Activated naive CD4-positive, alpha-beta T cell treated with anti-CD3 and anti-CD28 coated beads, Interleukin-2, amount 50 U/mL, for 24 hours (primary cell): Measurements from ENCODE around the gene ZNF212.

Experiments
- H3K27ac Mint-ChIP-seq: one replicate; pipeline ENCODE4 v1.8.0; 2021; ENCODE audit warnings: mild to moderate bottlenecking, mixed read lengths
- H3K27me3 Mint-ChIP-seq: one replicate; pipeline ENCODE4 v1.8.0; 2021; ENCODE audit warnings: mixed read lengths
- H3K36me3 Mint-ChIP-seq: one replicate; pipeline ENCODE4 v1.8.0; 2021; ENCODE audit warnings: mixed read lengths
- H3K4me1 Mint-ChIP-seq: one replicate; pipeline ENCODE4 v1.8.0; 2021; ENCODE audit warnings: mixed read lengths
- H3K4me3 Mint-ChIP-seq: one replicate; pipeline ENCODE4 v1.8.0; 2021; ENCODE audit warnings: mild to moderate bottlenecking, mixed read lengths
- H3K9me3 Mint-ChIP-seq: one replicate; pipeline ENCODE4 v1.8.0; 2021; ENCODE audit warnings: mixed read lengths

Gene ZNF212

DNA sequence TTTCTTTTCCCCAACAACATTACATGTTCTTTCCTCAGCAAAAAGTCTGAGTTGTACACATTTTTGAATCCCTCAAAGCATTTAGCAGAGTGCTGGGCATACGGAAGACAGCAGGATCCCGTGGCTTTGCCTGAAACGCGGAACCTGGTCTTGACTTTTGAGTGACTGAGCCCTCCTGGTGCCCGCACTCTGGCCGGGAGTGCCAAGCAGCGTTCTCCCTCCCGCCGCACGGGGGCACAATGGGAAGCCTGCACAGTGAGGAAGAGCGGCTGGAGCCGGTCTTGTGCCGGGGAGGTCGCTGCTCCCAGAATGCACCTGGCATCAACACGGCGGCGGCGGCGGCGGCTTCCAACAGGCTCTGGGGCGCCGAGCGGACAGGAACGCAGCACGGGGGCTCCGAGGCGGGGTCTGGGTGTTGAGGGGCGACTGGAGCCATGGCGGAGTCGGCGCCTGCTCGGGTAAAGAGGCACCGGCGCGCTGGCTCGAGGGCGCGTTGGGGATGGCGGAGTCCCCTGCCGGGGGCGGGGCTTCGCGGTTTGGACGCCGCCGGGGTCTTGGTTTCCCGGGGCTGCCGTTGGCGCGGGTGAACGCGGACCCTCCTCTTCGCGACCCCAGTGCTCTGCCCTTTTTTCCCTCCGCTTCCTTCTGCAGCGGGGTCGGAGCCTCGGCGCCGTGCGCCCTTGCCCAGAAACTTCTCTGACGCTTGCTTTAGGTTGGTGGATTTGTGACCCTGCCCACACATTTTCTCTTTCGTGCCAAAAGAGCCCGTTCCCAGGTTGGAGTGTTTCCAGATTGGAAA, at the start of gene ZNF212:
ZNF212 (plus strand) TSS at position 307 of the 799 bp plus-strand sequence; CDS start at position 435, 128 bp downstream.
- peaks cover 37% of the 10 kb centered on the region for H3K4me1 Mint-ChIP-seq
- H3K27me3 Mint-ChIP-seq = no peaks in the 10 kb centered on the region
- H3K27ac Mint-ChIP-seq = peak within 1 kb of the TSS; percentile 93
- H3K9me3 Mint-ChIP-seq = no peaks in the 10 kb centered on the region
- H3K36me3 Mint-ChIP-seq = peaks cover 7% of the 10 kb centered on the region
- peak within 1 kb of the TSS; percentile 92 for H3K4me3 Mint-ChIP-seq

DNA sequence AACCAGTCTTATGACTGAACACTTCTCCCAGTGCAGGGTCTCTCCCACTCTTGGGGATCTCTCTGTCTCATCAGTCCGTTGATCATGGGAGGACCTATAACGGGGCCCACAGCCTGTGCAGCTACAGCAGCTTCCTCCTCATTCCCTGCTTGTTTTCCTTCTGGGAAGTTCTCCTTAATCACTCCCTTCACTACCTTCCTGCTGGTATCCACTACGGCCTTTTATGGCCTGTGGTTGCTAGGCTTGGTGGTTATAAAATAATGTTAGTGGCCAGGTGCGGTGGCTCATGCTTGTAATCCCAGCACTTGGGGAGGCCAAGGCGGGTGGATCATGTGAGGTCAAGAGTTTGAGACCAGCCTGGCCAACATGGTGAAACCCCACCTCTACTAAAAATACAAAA, 47.6 kb upstream of the ZNF212 start:
- no peaks in the 10 kb centered on the region for H3K27me3 Mint-ChIP-seq
- H3K9me3 Mint-ChIP-seq = no peaks in the 10 kb centered on the region
- H3K4me3 Mint-ChIP-seq = peak overlapping the region; percentile 91
- H3K36me3 Mint-ChIP-seq = no peaks in the 10 kb centered on the region
- peaks cover 30% of the 10 kb centered on the region for H3K4me1 Mint-ChIP-seq
- no peak overlapping the region for H3K27ac Mint-ChIP-seq

DNA sequence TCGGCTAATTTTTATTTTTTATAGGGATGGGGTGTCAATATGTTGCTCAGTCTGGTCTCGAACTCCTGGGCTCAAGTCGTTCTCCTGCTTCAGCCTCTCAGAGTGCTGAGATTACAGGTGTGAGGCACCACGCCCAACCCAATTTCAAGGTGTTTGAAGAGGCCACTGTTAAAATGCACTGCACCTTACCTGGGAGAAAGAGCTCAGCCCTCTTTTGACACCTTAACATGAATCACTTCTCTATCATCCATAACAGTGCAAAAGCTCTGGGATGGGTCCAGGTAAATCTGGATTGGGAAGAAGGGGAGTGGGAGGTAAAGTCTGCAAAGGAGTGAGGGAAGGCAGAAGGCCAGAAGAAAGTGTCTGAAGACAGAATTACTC, 44.7 kb upstream of the ZNF212 start:
- Mint-ChIP-seq H3K4me1 (peaks cover 46% of the 10 kb centered on the region), H3K4me3 (peak overlapping the region; percentile 83), H3K9me3 (no peaks in the 10 kb centered on the region), H3K36me3 (peaks cover 10% of the 10 kb centered on the region), H3K27ac (peak overlapping the region; percentile 94), H3K27me3 (no peaks in the 10 kb centered on the region)

DNA sequence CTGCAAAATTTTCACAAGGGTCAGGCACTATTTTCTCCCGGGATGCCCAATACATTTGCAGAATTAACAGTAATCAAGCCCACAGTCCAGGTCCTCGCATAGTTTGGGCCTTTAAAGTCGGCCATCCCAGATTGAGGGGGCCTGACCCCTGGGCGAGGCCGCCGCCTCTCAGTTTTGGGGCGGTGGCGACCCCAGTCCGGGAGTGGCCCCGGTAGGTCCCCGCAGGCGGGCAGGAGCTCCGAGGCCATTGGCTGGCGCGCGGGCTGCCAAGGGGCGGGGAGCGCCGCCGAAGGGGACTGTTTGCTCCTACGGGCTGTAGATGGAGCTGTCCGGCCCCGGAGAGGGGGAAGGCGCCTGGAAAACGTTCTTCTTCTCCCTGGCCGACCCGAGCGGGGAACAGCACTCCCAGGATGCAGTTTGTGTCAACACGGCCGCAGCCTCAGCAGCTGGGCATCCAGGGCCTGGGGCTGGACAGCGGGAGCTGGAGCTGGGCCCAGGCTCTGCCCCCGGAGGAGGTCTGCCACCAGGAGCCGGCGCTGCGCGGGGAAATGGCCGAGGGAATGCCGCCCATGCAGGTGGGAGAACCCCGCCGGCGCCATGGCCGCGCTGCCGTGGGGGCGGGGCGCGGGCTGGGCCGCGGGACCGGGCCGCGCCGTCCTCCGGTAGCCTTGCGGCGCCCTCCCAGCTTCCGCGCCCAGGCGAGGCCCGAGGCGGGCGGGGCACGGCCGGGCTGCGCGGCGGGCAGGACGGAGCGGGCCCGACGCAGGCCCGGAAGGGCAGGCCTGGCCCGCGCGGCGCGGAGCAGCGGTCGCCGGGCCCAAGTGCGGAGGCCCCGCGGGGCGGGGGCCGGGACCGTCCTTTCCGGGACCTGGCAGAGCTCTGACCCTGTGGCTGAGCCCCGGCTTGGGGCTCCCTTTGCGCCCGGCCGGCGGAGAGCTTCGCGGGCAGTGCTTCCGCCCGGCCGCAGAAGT, 44.0 kb upstream of the ZNF212 start, which contains the start of gene ZNF282:
ZNF282 (plus strand) TSS at position 367 of the 971 bp plus-strand sequence; CDS start at position 411, 44 bp downstream.
- H3K27me3 Mint-ChIP-seq = no peaks in the 10 kb centered on the region
- H3K9me3 Mint-ChIP-seq = no peaks in the 10 kb centered on the region
- H3K36me3 Mint-ChIP-seq = peaks cover 15% of the 10 kb centered on the region
- H3K27ac Mint-ChIP-seq = peak within 1 kb of the TSS; percentile 94
- peak within 1 kb of the TSS; percentile 93 for H3K4me3 Mint-ChIP-seq
- H3K4me1 Mint-ChIP-seq = peaks cover 51% of the 10 kb centered on the region

DNA sequence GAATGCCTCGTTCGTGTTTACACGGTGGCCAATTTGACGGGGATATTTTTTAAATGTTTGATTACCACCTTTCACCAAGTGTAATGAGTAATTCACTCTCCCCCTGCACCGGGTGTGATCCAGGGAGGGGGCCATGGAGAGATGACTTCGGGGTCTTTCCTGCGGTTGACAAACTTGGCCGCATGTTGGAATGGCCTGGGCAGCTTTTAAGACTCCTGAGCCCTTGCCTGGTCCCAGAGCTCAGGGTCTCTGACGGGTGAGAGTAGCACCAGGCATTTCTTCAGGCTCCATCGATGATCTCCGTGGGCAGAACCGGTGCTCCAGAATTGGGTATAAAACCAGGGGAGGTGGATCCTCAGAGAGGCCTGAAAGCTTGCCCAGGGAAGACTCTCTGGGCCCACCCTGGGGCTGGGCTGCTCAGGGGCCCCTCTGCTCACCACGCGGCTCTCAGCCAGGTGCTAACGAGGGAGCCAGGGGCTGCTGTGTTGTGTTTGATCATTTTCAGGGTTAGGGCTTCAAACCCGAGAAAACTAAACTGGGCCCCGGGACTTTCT, 43.2 kb upstream of the ZNF212 start:
- H3K27me3 Mint-ChIP-seq = no peaks in the 10 kb centered on the region
- H3K9me3 Mint-ChIP-seq = no peaks in the 10 kb centered on the region
- peak overlapping the region; percentile 93 for H3K4me3 Mint-ChIP-seq
- peaks cover 19% of the 10 kb centered on the region for H3K36me3 Mint-ChIP-seq
- H3K27ac Mint-ChIP-seq = peak overlapping the region; percentile 90
- peaks cover 51% of the 10 kb centered on the region for H3K4me1 Mint-ChIP-seq

DNA sequence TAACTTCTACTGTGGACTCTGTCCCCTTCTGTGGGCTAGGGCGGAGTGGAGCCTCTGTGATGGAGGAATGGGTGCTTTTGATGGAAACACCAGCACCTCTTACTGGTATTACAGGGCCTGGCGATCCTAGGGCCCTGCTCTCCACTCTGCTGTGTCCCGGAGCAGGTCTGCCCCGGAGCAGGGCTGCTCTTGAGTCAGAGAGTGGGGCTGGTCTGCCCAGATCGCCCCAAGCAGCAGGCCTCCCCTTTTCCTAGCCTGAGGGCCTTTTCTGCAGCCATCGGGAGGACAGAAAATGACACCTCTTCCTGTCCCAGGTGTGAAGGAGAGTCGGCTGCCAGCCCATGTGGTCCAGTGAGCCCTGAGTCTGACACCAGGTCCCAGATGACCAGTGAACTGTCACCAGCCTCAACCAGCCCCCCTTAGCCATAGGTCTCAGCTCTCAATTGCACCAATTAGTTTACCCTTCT, 42.7 kb upstream of the ZNF212 start:
- peaks cover 20% of the 10 kb centered on the region for H3K36me3 Mint-ChIP-seq
- peak overlapping the region; percentile 93 for H3K4me3 Mint-ChIP-seq
- H3K9me3 Mint-ChIP-seq = no peaks in the 10 kb centered on the region
- H3K27ac Mint-ChIP-seq = peak overlapping the region; percentile 90
- no peaks in the 10 kb centered on the region for H3K27me3 Mint-ChIP-seq
- peaks cover 46% of the 10 kb centered on the region for H3K4me1 Mint-ChIP-seq

DNA sequence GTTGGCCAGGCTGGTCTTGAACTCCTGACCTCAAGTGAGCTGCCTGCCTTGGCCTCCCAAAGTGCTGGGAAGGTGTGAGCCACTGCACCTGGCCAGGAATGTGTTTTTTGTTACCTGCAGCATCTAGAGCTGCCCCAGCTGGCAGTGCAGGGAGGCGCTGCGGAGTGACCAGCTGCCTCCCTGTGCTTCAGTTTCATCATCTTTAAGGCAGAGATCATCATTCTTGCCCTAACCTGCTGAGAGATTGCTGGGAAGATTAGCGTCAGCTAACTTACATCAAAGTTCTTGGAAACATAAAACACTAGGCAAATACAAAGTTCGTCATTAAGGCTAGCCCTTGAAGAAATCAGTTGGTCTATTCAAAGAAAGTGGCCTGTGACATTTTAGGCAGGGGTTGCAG, 41.8 kb upstream of the ZNF212 start:
- Mint-ChIP-seq H3K27me3 (no peaks in the 10 kb centered on the region), H3K4me1 (peaks cover 43% of the 10 kb centered on the region), H3K4me3 (peak overlapping the region; percentile 93), H3K27ac (no peak overlapping the region), H3K9me3 (no peaks in the 10 kb centered on the region), H3K36me3 (peaks cover 20% of the 10 kb centered on the region)

DNA sequence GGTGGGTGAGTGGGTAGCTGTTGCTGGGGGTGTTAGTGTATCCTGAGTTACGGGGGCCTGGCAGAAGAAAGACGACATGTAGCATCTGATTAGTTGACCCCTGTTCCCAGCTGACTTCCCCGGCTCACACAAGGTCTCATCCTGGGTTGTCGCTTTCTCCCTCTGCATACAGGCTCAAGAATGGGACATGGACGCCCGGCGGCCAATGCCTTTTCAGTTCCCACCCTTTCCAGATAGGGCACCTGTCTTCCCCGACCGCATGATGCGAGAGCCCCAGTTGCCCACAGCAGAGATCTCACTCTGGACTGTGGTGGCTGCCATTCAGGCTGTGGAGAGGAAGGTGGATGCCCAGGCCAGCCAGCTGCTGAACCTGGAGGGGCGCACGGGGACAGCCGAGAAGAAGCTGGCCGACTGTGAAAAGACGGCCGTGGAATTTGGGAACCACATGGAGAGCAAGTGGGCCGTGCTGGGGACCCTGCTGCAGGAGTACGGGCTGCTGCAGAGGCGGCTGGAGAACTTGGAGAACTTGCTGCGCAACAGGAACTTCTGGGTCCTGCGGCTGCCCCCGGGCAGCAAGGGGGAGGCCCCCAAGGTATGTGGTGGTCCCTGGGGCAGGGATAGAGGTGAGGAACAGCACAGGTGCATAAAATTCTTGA, 41.2 kb upstream of the ZNF212 start:
- H3K36me3 Mint-ChIP-seq = peaks cover 23% of the 10 kb centered on the region
- no peak overlapping the region for H3K4me3 Mint-ChIP-seq
- H3K9me3 Mint-ChIP-seq = no peaks in the 10 kb centered on the region
- no peak overlapping the region for H3K27ac Mint-ChIP-seq
- no peaks in the 10 kb centered on the region for H3K27me3 Mint-ChIP-seq
- H3K4me1 Mint-ChIP-seq = peaks cover 43% of the 10 kb centered on the region

DNA sequence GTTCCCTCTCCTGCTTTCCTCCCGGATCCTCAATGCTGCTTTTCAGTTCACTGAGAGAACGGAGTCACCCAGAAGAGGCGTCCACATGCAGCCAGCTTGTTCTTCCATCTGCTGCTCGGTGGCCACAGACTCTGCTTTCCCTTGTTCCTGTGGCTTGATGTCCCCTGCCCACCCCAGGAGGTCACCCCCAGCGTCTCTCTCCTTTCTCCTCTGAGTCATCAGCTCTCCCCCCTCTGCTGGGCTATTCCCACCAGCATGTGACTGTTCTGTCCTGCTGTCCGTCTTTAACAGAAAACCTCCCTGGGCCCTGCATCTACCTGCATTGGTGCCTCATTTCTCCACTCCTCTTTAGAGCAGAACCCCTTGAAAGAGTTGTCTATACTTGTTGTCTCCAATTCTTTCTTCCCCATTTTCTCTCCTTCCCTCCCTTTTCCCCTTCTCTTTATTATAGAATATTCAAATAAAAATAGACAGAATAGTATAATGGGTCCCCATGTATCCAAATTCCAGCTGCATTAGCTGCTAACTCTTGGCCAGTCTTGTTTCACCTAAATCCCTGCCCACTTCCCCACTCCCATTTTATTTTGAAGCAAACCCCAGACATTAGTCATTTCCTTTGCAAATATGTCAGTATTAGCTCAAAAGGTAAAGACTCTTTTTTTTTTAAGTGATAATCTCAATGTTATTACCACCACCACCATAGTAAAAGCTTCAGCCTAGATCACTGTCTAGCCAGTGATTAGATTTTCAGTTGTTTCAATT, 40.0 kb upstream of the ZNF212 start:
- H3K27ac Mint-ChIP-seq = peak overlapping the region; percentile 37
- no peaks in the 10 kb centered on the region for H3K27me3 Mint-ChIP-seq
- H3K4me1 Mint-ChIP-seq = peaks cover 51% of the 10 kb centered on the region
- no peaks in the 10 kb centered on the region for H3K9me3 Mint-ChIP-seq
- peaks cover 27% of the 10 kb centered on the region for H3K36me3 Mint-ChIP-seq
- no peak overlapping the region for H3K4me3 Mint-ChIP-seq

DNA sequence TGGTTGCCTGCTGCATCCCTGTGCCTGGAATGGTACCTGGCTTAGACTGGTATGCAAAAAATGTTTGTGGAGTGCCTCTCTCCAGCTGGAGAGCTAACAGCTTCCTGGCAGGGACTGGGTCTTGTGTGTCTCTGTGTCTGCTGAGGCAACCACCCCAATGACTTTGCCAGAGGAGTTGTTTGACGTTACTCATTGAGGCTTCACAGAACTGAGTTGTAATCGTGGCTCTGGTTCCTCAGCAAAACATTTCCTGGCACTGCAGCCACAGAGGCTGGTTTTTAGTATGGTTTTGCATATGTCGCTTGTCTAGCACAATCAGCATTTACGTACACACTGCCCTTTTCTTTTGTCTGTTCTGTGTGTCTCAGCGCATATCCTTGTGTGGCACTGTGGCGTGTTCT, 36.6 kb upstream of the ZNF212 start:
- Mint-ChIP-seq H3K27me3 (no peaks in the 10 kb centered on the region), H3K27ac (no peak overlapping the region), H3K36me3 (peaks cover 31% of the 10 kb centered on the region), H3K9me3 (no peaks in the 10 kb centered on the region), H3K4me3 (no peak overlapping the region), H3K4me1 (peaks cover 37% of the 10 kb centered on the region)

DNA sequence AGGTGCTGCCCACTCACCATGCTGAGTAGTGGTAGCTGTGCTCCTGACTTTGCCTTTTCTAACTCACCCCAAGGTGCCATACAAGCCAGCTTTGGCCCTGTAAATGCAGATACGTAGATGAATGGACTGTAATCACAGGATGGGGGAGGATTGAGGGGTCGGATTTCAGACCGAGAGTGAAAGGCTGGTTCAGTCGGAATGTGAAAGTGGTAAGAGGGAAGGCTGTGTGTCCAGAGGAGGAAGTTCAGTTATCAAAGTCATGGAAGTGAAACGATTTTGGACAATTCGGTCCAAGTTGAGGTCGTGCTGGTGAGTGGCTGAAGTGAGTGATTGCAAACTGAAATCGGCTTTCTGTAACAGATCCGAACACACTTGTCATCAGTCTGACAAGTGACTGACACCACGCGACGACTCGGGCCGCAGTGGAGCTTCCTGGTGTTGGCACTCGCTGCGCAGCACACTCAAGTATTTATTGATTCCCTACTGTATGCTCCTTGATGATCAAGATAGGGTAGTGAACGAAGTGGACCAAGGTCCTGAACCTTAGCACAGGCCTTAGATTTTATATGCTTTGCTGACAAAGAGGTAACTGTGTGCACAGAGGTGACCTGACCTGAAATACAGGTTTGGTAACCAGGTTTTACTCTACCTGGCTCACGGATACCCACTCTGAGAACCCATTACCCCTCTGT, 33.6 kb upstream of the ZNF212 start:
- Mint-ChIP-seq H3K27me3 (no peaks in the 10 kb centered on the region), H3K4me3 (no peak overlapping the region)

DNA sequence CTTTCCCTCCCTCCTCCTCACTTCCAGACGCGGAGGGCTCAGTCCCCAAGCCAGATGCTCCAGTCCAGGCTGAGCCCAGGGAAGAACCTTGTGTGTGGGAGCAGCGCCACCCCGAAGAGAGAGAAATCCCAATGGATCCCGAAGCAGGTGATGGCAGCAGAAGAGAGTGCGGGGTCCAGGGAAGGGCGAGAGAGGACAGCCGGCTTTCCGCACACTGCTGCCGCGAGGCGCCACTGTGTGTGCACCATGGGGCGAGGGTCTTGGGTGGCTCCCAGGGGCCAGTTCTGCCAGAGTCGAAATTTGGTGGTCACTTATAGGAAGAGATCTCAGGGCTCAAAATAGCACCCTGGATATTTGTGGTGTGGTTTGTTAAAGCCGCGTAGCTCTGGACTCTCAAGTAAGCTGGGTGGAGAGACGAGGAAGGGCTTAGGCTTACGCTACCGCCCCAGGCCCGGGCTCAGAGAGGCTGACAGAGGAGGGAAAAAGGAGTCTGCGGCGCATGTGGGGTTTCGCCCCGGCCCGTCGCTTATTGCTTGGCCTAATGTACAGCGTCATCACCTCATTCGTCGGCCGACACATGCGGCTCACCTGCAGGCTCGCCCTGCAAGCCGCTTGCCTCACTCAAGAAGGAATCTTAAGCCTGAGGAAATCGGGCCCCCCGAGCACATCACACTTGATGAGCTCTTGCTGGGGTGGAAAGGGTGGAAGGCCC, 32.0 kb upstream of the ZNF212 start:
- peaks cover 19% of the 10 kb centered on the region for H3K36me3 Mint-ChIP-seq
- no peak overlapping the region for H3K27ac Mint-ChIP-seq
- H3K4me1 Mint-ChIP-seq = peaks cover 22% of the 10 kb centered on the region
- H3K9me3 Mint-ChIP-seq = no peaks in the 10 kb centered on the region
- no peaks in the 10 kb centered on the region for H3K27me3 Mint-ChIP-seq
- no peak overlapping the region for H3K4me3 Mint-ChIP-seq

More for the DNA sequence above, 33.6 kb upstream of the ZNF212 start:
- Mint-ChIP-seq H3K27ac (no peak overlapping the region), H3K4me1 (peaks cover 25% of the 10 kb centered on the region), H3K9me3 (no peaks in the 10 kb centered on the region), H3K36me3 (peaks cover 21% of the 10 kb centered on the region)

DNA sequence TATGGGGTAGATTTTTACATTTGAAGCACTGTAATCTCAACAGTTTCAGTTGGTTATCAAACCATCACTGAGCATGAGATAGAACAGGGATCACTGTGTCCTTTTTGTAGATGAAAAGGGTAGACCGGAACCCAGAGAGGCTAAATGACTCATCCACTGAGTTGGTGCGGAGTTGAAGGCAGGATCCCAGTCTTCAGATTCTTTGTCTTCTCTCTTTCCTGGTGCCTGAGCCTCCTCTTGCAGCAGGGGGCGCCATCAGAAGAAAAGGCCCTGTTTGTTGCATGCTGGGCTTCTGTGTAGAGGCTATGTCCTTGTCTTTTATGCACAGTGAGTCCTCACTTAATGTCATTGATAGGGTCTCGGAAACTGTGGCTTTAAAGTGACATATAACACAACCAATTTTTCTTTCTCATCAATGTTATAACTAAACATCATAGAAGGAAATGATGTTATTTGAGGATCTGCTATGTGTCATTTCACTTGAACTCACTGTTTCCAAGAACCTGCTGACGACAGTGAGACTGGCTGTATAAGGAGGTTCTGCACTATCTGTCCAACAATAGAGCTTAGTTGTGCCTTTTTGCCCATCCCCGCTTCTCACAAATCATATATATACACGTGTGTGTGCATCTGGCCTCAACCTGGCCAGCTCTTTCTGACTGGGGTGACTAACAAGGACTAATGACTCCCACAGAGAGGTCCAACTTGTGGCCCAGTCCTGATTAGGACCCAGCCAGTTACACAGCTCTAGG, 29.8 kb upstream of the ZNF212 start:
- Mint-ChIP-seq H3K4me3 (no peak overlapping the region), H3K36me3 (peaks cover 10% of the 10 kb centered on the region), H3K9me3 (no peaks in the 10 kb centered on the region), H3K4me1 (peaks cover 13% of the 10 kb centered on the region), H3K27me3 (no peaks in the 10 kb centered on the region), H3K27ac (no peak overlapping the region)
